ENCODE data around the gene FAM124A. TPM values are rescaled to one million over a fixed set of nuclear protein-coding genes. Genes with fewer than 3 reads are reported as not detected.

The FAM124A gene
- total and polyA plus RNA-seq, 2 of the 8 experiments (the other 6 are each of a cell fraction or from before 2014, with no cell fraction given) = 40.7 to 49.9 TPM

GRCh38 chr13:51246418-51247277 lies 24.4 kb downstream of the FAM124A start:
- DNase-seq (ENCODE audit: low read depth in 1 of 2, low spot score in 2 of 2) = peak in 1 of 2 experiments; percentile 41
- Histone ChIP-seq H3K79me2 (ENCODE audit: control insufficient read depth in 1 of 2, insufficient read depth in 2 of 2, low read length in 2 of 2) (peaks cover 0 to 51% of the 10 kb centered on the region in 2 experiments; a peak in 2 of 4 replicates), H3K9ac (replicated peaks in 1 of 4; ENCODE audit: extremely low read depth in 1 of 4, low read depth in 3 of 4, low read length in 3 of 4) (no peak overlapping the region), H3K4me1 (replicated peaks in 1 of 4; ENCODE audit: control insufficient read depth in 3 of 4, insufficient read depth in 4 of 4, low read length in 3 of 4) (peaks cover 23 to 44% (median 37%) of the 10 kb centered on the region in 4 experiments), H2BK12ac (ENCODE audit: low read depth, low read length) (peak overlapping the region; percentile 86; the same call in 1 of the 2 replicates), H3K27me3 (replicated peaks in 1 of 4; ENCODE audit: control insufficient read depth in 3 of 4, extremely low read depth in 1 of 4, insufficient read depth in 3 of 4, low read length in 3 of 4) (no peaks in the 10 kb centered on the region), H4K8ac (ENCODE audit: extremely low read depth, insufficient read depth, low read length) (no peak overlapping the region; the same call in 1 of the 2 replicates), H3K14ac (ENCODE audit: insufficient read length) (no peak overlapping the region), H2AK5ac (ENCODE audit: low read depth, low read length) (peak overlapping the region; percentile 33; the same call in 1 of the 2 replicates), H3K23me2 (ENCODE audit: low read depth, low read length) (no peaks in the 10 kb centered on the region), H2BK20ac (ENCODE audit: low read length) (0 out of 2 replicates have a peak overlapping the region, but pooled peaks have one; percentile 67), H3K23ac (ENCODE audit: insufficient read length) (no peak overlapping the region), H3K56ac (replicated peaks; ENCODE audit: insufficient read length, low read depth, low read length) (no peak overlapping the region), H3K36me3 (ENCODE audit: control insufficient read depth in 2 of 4, insufficient read depth in 4 of 4, low read length in 3 of 4) (peaks cover 0 to 24% (median 9%) of the 10 kb centered on the region in 4 experiments; a peak in 6 of 8 replicates), H3K27ac (ENCODE audit: low read depth, low read length) (no peak overlapping the region), H3K4me2 (ENCODE audit: insufficient read depth in 1 of 2, low read depth in 2 of 2, low read length in 2 of 2) (no peak overlapping the region), H3K4ac (replicated peaks; ENCODE audit: insufficient read length, low read depth, low read length) (no peak overlapping the region), H2BK120ac (replicated peaks; ENCODE audit: low read depth, low read length) (no peak overlapping the region), H2AFZ (ENCODE audit: low read length) (no peak overlapping the region), H3K79me1 (ENCODE audit: low read depth, low read length) (peaks cover 7% of the 10 kb centered on the region), H4K5ac (ENCODE audit: insufficient read length, low read depth, low read length) (no peak overlapping the region), H3K4me3 (ENCODE audit: extremely low read depth in 1 of 4, insufficient read depth in 2 of 4, low read depth in 3 of 4, low read length in 4 of 4) (no peak overlapping the region), H3K18ac (ENCODE audit: extremely low read depth, low read length) (peak overlapping the region; percentile 17; the same call in 1 of the 2 replicates), H3K9me3 (ENCODE audit: insufficient read depth in 2 of 2, low read depth in 1 of 2, low read length in 1 of 2) (no peaks in the 10 kb centered on the region), H4K91ac (replicated peaks; ENCODE audit: insufficient read length, low read length) (peak overlapping the region; percentile 29), H2BK15ac (ENCODE audit: low read length) (0 out of 2 replicates have a peak overlapping the region, but pooled peaks have one; percentile 66), H4K20me1 (replicated peaks in 1 of 2; ENCODE audit: control insufficient read depth in 1 of 2, insufficient read depth in 2 of 2, low read length in 2 of 2) (peaks cover 0 to 1% of the 10 kb centered on the region in 2 experiments), H2BK5ac (ENCODE audit: low read depth, low read length) (peak overlapping the region; percentile 69)
- POLR2A ChIA-PET (ENCODE audit: partially characterized antibody) = interaction anchor here (1.0 to 8.3 kb wide), 17 partner anchors 8 to 90 kb away, joined by 3 to 110 read pairs (median 6); no protein-coding TSS in a partner anchor
- CTCF ChIA-PET (ENCODE audit: partially characterized antibody) = interaction anchor here (0.7 to 4.9 kb wide), 18 partner anchors 8 to 475 kb away, joined by 3 to 28 read pairs (median 4); no protein-coding TSS in a partner anchor
- no peak for FAIRE-seq
- TF ChIP-seq KDM5A (IDR thresholded peaks at IDR 0.05; ENCODE audit: low read length) = no peak
- TF ChIP-seq MAFK (IDR thresholded peaks at IDR 0.05; ENCODE audit: low read depth, low read length) = no peak
- TF ChIP-seq KDM1A (IDR thresholded peaks at IDR 0.05; ENCODE audit: borderline replicate concordance, low read length) = no peak
- no peak for TF ChIP-seq CEBPB (IDR thresholded peaks at IDR 0.05; ENCODE audit: low read depth, low read length)
- no peak for TF ChIP-seq RNF2 (IDR thresholded peaks at IDR 0.05; ENCODE audit: borderline replicate concordance, low read depth, low read length, missing control alignments, poor library complexity, severe bottlenecking)
- 92% methylated on average over 15 of the region's 17 CpGs; no CpG with 5 or more reads in 1 of the 2 experiments for WGBS, 2 experiments (ENCODE audit: extremely low coverage in 1 of 2, insufficient coverage in 1 of 2, insufficient read length in 1 of 2, insufficient replicate concordance in 2 of 2, low coverage in 1 of 2, low lambda C conversion rate in 2 of 2, missing lambda C conversion rate in 1 of 2)

Data from H1 (cell line).